A549 (cell line): ENCODE data around the gene MARK2.

ENCODE experiments used
- CEBPB ChIP-seq, 2 experiments: fragments of >200 bp in 1 of 2; sonication (Bioruptor Twin) in 1 of 2; formaldehyde crosslinking in 1 of 2; IDR thresholded peaks; 2 replicates each; pipeline ENCODE4 v1.6.1; 2012 to 2016
- FOXS1 ChIP-seq: fragments of 250-450 bp; sonication (Bioruptor Pico); IDR thresholded peaks from 2 replicates; pipeline ENCODE4 v1.5.0; 2020; ENCODE audit warnings: mild to moderate bottlenecking, moderate library complexity
- RAD21 ChIP-seq, 2 experiments: fragments of >200 bp in 1 of 2; sonication (Bioruptor Twin) in 1 of 2; formaldehyde crosslinking in 1 of 2; IDR thresholded peaks in 1 of 2; conservative IDR thresholded peaks in 1 of 2; 2 replicates in 1 of 2; 3 replicates in 1 of 2; pipeline ENCODE4 v1.6.1; 2012 to 2018; ENCODE audit warnings: inconsistent platforms in 1 of 2
- SMC3 ChIP-seq: fragments of >200 bp; sonication (Bioruptor Twin); formaldehyde crosslinking; IDR thresholded peaks from 3 replicates; pipeline ENCODE4 v1.6.1; 2018; ENCODE audit warnings: inconsistent platforms
- ZSCAN20 ChIP-seq: fragments of 250-450 bp; sonication (Bioruptor Pico); IDR thresholded peaks from 2 replicates; pipeline ENCODE4 v1.8.0; 2022; ENCODE audit warnings: mild to moderate bottlenecking, moderate library complexity
- TF ChIP-seq, protein P1 (sequence below): fragments of >200 bp; sonication (Bioruptor Twin); formaldehyde crosslinking; IDR thresholded peaks from 3 replicates; pipeline ENCODE4 v1.5.1; 2016

DNA sequence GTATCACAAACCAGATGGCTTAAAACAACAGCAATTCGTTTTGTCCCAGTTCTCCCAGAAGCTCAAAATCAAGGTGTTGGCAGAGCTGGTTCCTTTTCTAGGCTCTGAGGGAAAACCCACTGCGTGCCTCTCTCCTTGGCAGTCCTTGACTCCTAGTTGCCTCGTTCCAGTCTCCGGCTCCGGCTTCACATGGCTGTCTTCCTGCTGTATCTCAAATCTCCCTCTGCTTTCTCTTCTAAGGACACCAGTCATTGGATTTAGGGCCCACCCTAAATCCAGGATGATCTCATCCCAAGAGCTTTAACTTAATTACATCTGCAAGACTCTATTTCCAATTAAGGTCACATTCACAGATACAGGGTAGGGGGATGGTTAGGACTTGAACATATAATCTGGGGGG lies 90.7 kb downstream of the MARK2 start:
- TF ChIP-seq FOXS1: no peak
- TF ChIP-seq RAD21 (conservative IDR thresholded peaks at IDR 0.05 in 1 of 2, IDR thresholded peaks at IDR 0.05 in 1 of 2): no peak
- TF ChIP-seq SMC3: no peak
- TF ChIP-seq, protein P1, sequence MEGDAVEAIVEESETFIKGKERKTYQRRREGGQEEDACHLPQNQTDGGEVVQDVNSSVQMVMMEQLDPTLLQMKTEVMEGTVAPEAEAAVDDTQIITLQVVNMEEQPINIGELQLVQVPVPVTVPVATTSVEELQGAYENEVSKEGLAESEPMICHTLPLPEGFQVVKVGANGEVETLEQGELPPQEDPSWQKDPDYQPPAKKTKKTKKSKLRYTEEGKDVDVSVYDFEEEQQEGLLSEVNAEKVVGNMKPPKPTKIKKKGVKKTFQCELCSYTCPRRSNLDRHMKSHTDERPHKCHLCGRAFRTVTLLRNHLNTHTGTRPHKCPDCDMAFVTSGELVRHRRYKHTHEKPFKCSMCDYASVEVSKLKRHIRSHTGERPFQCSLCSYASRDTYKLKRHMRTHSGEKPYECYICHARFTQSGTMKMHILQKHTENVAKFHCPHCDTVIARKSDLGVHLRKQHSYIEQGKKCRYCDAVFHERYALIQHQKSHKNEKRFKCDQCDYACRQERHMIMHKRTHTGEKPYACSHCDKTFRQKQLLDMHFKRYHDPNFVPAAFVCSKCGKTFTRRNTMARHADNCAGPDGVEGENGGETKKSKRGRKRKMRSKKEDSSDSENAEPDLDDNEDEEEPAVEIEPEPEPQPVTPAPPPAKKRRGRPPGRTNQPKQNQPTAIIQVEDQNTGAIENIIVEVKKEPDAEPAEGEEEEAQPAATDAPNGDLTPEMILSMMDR: no peak
- no peak for TF ChIP-seq CEBPB (IDR thresholded peaks at IDR 0.05)
- TF ChIP-seq ZSCAN20 (CRISPR knock-in tag): no peak
